Measurements from ENCODE around the gene P2RY12. TPM values are rescaled to one million over a fixed set of nuclear protein-coding genes. Genes with fewer than 3 reads are reported as not detected.

Gene P2RY12
- polyA plus RNA-seq, 2 of the 4 experiments (the other 2 are of a cell fraction) = not detected

DNA sequence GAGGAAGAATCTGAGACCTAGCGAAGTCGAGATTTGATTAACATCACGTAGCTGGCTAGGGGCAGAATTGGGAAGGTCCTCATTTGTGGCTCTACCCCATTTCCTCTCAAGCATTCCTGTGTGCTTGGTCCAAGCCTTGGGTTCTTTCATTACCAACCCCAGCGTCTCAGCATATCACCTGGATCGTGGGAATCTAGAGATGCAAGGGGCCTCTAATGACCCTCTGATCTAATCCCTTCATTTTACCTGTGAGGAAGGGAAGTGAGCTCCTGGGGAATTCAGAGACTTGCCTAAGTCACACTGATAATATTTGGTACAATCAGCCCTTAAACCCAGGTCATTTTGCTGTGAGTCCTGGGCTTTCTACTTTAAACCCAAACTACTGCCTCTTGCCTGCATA is 70.0 kb downstream of the P2RY12 start:
- Histone ChIP-seq H3K9me3 (no peaks in the 10 kb centered on the region), H3K4me1 (peaks cover 20% of the 10 kb centered on the region; the same call in 2 of the 3 replicates), H3K4me3 (no peak overlapping the region), H3K4me2 (no peak overlapping the region), H3K27ac (0 out of 6 replicates have a peak overlapping the region, but pooled peaks of 1 of the 2 experiments have one; percentile 11)
- CTCF ChIA-PET = interaction anchor here (1.0 to 1.2 kb wide), 4 partner anchors 10 to 524 kb away, joined by 3 read pairs; no protein-coding TSS in a partner anchor
- TF ChIP-seq FOSL2 (IDR thresholded peaks at IDR 0.05) (no peak), FOSL2 (CRISPR knock-in tag; IDR thresholded peaks at IDR 0.05) (no peak), EHF (CRISPR knock-in tag; IDR thresholded peaks at IDR 0.05) (no peak)
- FAIRE-seq = no peak
- ATAC-seq = no peak
- POLR2A ChIA-PET = no interaction called here
- DNase-seq (ENCODE audit: low read depth in 1 of 2, low spot score in 1 of 2) = no peak
- WGBS (ENCODE audit: missing lambda C conversion rate) = 79% methylated on average over 5 of the region's 5 CpGs

DNA sequence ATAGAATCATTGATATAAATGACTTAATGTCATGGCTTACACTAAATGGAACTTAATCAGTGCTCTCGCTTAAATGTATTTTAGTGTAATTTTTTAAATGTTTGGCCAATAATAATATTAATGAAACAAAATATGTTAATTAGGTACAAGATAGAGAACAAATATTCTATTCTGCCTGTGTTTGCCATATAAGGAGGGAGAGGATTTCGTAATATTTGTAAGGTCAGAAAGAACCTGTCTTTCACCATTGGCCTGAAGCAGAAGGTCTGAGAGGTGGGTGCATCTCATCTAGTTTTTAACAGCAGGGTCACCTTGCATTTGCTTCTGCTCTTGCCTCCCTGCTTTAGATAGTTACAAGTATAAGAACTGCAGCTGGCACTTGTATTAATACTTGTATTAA is 70.4 kb downstream of the P2RY12 start:
- Histone ChIP-seq H3K9me3 (no peaks in the 10 kb centered on the region), H3K4me3 (no peak overlapping the region), H3K4me1 (peaks cover 20% of the 10 kb centered on the region; the same call in 2 of the 3 replicates), H3K4me2 (no peak overlapping the region), H3K27ac (no peak overlapping the region)
- FAIRE-seq (no peak), DNase-seq (ENCODE audit: low read depth in 1 of 2, low spot score in 1 of 2) (no peak), ATAC-seq (no peak)
- no peak for TF ChIP-seq BHLHE40 (IDR thresholded peaks at IDR 0.05; ENCODE audit: low read depth, low read length)
- TF ChIP-seq CEBPB (IDR thresholded peaks at IDR 0.05) = peak in 1 of 2 experiments; percentile 8; a peak in 1 of 4 replicates
- no peak for TF ChIP-seq SMC3 (IDR thresholded peaks at IDR 0.05)
- TF ChIP-seq, protein P1, sequence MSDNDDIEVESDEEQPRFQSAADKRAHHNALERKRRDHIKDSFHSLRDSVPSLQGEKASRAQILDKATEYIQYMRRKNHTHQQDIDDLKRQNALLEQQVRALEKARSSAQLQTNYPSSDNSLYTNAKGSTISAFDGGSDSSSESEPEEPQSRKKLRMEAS (IDR thresholded peaks at IDR 0.05) = no peak
- TF ChIP-seq RARB (CRISPR knock-in tag; IDR thresholded peaks at IDR 0.05) = no peak
- ChIA-PET POLR2A (no interaction called here), CTCF (interaction anchor here (1.0 to 1.6 kb wide), 5 partner anchors 9 to 525 kb away, joined by 3 read pairs; no protein-coding TSS in a partner anchor)
- WGBS (ENCODE audit: missing lambda C conversion rate) = 85% methylated on average over 2 of the region's 2 CpGs

DNA sequence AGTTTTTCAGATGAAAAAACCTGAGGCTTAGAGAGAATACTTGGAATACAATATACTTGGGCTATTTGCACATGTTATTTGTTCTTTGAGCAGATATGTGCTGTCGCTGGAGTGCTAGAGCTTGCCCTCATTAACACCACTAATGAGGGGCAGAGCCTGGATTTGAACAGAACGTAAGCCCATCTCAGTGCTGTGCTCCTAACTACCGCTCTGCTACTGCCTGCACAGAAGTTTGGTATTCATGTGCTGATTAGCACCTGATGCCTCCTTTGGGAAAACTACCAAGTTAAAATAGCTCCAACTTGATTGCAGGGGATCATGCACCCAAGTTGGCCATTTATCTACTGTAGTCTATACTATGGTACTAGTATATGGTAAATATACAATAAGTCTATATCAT is 71.6 kb downstream of the P2RY12 start:
- no peak for FAIRE-seq
- TF ChIP-seq SREBF2 (IDR thresholded peaks at IDR 0.05) = no peak
- TF ChIP-seq NR3C1 (IDR thresholded peaks at IDR 0.05) = no peak
- TF ChIP-seq HOXB13 (CRISPR knock-in tag; IDR thresholded peaks at IDR 0.05; ENCODE audit: low read depth) = no peak
- TF ChIP-seq, protein P2, sequence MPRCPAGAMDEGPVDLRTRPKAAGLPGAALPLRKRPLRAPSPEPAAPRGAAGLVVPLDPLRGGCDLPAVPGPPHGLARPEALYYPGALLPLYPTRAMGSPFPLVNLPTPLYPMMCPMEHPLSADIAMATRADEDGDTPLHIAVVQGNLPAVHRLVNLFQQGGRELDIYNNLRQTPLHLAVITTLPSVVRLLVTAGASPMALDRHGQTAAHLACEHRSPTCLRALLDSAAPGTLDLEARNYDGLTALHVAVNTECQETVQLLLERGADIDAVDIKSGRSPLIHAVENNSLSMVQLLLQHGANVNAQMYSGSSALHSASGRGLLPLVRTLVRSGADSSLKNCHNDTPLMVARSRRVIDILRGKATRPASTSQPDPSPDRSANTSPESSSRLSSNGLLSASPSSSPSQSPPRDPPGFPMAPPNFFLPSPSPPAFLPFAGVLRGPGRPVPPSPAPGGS (IDR thresholded peaks at IDR 0.05) = no peak
- H3K9me3 ChIP-seq = no peaks in the 10 kb centered on the region
- POLR2A ChIA-PET = no interaction called here
- WGBS (ENCODE audit: missing lambda C conversion rate) = 75% methylated on average over 3 of the region's 3 CpGs
- H3K4me1 ChIP-seq = peaks cover 17% of the 10 kb centered on the region; the same call in 2 of the 3 replicates
- no peak overlapping the region for H3K4me3 ChIP-seq
- DNase-seq (ENCODE audit: low read depth in 1 of 2, low spot score in 1 of 2) = no peak
- no peak overlapping the region for H3K27ac ChIP-seq
- CTCF ChIA-PET = interaction anchor here (1.4 to 1.9 kb wide), 4 partner anchors 13 to 102 kb away, joined by 3 to 9 read pairs (median 4); no protein-coding TSS in a partner anchor
- ATAC-seq = no peak
- H3K4me2 ChIP-seq = no peak overlapping the region

DNA sequence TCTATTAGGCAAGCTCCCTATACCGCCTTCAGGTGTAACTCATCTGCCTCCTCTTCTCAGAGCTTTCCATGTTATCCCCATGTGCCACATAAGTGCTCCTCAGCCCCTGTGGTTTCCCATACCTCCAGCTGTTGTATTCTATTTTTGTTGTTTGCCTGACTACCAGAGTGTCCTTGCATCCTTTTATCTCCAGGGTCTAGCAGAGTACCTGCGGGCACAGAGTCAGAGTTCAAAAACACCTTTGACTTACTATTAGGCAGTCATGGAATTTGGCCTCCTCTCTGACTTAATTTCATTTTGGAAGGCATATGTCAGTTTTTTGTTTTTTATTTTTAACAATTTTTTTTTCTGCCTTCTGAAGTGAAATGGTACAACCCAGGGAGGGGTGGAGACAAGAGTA is 75.0 kb downstream of the P2RY12 start:
- peaks cover 21% of the 10 kb centered on the region for H3K4me1 ChIP-seq
- POLR2A ChIA-PET = no interaction called here
- DNase-seq (ENCODE audit: low read depth in 1 of 2, low spot score in 1 of 2) = no peak
- no peak for FAIRE-seq
- CTCF ChIA-PET = interaction anchor here (0.7 to 1.1 kb wide), 4 partner anchors 17 to 141 kb away, joined by 3 to 5 read pairs (median 3); no protein-coding TSS in a partner anchor
- H3K27ac ChIP-seq = no peak overlapping the region
- TF ChIP-seq HOXB13 (CRISPR knock-in tag; IDR thresholded peaks at IDR 0.05; ENCODE audit: low read depth) = no peak
- no peak for TF ChIP-seq RARB (CRISPR knock-in tag; IDR thresholded peaks at IDR 0.05)
- TF ChIP-seq, protein P3, sequence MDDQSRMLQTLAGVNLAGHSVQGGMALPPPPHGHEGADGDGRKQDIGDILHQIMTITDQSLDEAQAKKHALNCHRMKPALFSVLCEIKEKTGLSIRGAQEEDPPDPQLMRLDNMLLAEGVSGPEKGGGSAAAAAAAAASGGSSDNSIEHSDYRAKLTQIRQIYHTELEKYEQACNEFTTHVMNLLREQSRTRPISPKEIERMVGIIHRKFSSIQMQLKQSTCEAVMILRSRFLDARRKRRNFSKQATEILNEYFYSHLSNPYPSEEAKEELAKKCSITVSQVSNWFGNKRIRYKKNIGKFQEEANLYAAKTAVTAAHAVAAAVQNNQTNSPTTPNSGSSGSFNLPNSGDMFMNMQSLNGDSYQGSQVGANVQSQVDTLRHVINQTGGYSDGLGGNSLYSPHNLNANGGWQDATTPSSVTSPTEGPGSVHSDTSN (IDR thresholded peaks at IDR 0.05) = no peak
- TF ChIP-seq ESRRA (IDR thresholded peaks at IDR 0.05; ENCODE audit: borderline replicate concordance, low read length) = no peak
- no peak for TF ChIP-seq NFE2L2 (conservative IDR thresholded peaks at IDR 0.05; ENCODE audit: low read length)
- TF ChIP-seq CHD2 (IDR thresholded peaks at IDR 0.05; ENCODE audit: low read length, partially characterized antibody) = no peak
- no peak for TF ChIP-seq CEBPB (IDR thresholded peaks at IDR 0.05)
- TF ChIP-seq POLR2A (IDR thresholded peaks at IDR 0.05; ENCODE audit: low read length) = no peak
- TF ChIP-seq FOXS1 (CRISPR knock-in tag; IDR thresholded peaks at IDR 0.05) = no peak
- H3K4me2 ChIP-seq = no peak overlapping the region
- H3K4me3 ChIP-seq = no peak overlapping the region
- 89% methylated on average over 2 of the region's 2 CpGs for WGBS (ENCODE audit: missing lambda C conversion rate)
- ATAC-seq = no peak
- H3K9me3 ChIP-seq = no peaks in the 10 kb centered on the region
